LNCaP clone FGC (cell line): ENCODE measurements around the gene SRSF5.

Experiments
- DNase-seq: peaks from one replicate; pipeline ENCODE4 v3.0.0-alpha.2; 2011; ENCODE audit warnings: low read depth
- H3K4me3 ChIP-seq: 2 replicates; pipeline ENCODE4 v1.5.1; 2011; ENCODE audit warnings: mild to moderate bottlenecking, low read depth, low read length, control low read depth
- CTCF ChIP-seq: IDR thresholded peaks from 2 replicates; pipeline ENCODE4 v1.5.1; 2012; ENCODE audit warnings: mild to moderate bottlenecking; ENCODE audit not compliant: control insufficient read depth, insufficient read depth; ENCODE audit errors: extremely low read depth

The SRSF5 gene

GRCh38 chr14:69792887-69793421 lies 26.0 kb downstream of the SRSF5 start:
- TF ChIP-seq CTCF, result no peak
- no peak overlapping the region for H3K4me3 ChIP-seq
- DNase-seq, result no peak

GRCh38 chr14:69794791-69795190 lies 27.8 kb downstream of the SRSF5 start:
- DNase-seq, result no peak
- H3K4me3 ChIP-seq, result no peak overlapping the region
- no peak for TF ChIP-seq CTCF

DNA sequence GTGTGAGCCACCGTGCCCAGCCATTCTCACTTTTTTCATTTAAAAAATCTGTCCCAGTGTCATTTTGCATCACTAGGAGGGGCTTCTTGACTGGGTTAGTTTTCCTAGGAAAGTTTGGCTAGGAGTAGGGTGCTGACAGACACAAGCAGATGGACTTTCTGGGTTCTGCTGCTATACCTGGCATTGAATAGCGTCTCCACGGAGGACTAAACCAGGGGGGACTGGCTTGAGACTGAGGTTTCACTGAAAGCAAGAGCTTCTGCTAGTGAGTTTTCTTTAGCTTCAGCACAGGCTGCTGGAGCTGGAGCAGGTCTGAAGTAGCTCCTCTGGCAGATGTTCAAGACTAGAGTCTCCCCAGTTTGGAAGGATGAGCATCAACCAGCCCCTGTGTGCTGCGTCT lies 28.7 kb downstream of the SRSF5 start:
- TF ChIP-seq CTCF, result no peak
- DNase-seq, result no peak
- H3K4me3 ChIP-seq, result no peak overlapping the region

- no peak for DNase-seq
- no peak for TF ChIP-seq CTCF
- H3K4me3 ChIP-seq, result no peak within 1 kb of the TSS
These were observed 30.0 kb downstream of the SRSF5 start, which contains the start of gene SLC10A1 for GRCh38 chr14:69796797-69797500. SLC10A1 (minus strand) TSS chr14:69797241; CDS start chr14:69797155, 86 bp downstream.

DNA sequence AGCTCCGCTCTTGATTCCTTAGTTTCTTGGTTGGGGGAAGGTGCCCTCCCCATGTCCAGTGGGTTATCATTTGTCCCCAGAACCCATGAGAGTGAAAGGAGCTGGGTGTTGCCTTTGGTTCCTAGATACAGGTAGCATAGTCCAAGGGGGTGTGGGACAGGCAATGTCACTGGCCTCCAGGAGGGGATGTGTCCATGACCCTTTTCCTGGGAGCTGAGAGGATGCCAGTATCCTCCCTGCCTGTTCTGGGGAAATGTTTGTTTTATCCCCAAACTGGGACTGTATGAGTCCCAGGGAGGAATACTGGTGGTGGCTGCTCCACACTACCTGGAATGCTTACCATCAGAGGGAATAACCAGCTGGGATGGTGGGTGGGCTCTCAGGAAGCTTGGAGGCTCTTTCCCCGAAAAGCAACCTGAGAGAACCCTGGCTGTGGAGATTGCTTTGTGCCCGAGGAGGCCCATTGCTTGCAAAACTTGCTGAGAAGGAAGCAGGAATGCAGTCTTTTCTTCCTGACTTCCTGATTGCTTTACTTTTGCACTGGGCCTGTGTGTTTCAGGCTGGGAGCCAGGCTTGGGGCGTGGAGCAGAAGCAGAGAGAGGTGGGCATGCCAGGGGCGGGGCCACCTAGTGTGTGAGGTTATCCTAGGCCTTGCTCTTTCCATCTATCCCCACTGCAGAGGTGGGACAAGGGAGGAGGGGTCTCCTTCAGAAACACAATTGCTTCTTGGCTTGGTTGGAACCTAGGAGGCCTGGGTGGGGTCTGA lies 30.8 kb downstream of the SRSF5 start:
- DNase-seq, result no peak
- H3K4me3 ChIP-seq, result no peak overlapping the region
- no peak for TF ChIP-seq CTCF

- H3K4me3 ChIP-seq, result no peak overlapping the region
- no peak for DNase-seq
- TF ChIP-seq CTCF, result no peak
These were observed 31.4 kb downstream of the SRSF5 start for GRCh38 chr14:69798339-69798735.
